ENCODE measurements around the gene SLC39A5. TPM values are rescaled to one million over a fixed set of nuclear protein-coding genes. Genes with fewer than 3 reads are reported as not detected.

The SLC39A5 gene
- total and polyA plus RNA-seq, 2 of the 13 experiments (the other 11 are each of a cell fraction or from before 2014, with no cell fraction given): 59.7 to 101 TPM

GRCh38 chr12:56230432-56231183, 757 bp downstream of the SLC39A5 start (continued):
- no peak for TF ChIP-seq ZNF362 (CRISPR knock-in tag; IDR thresholded peaks at IDR 0.05; ENCODE audit: borderline replicate concordance)
- no peak for TF ChIP-seq MIER2 (CRISPR knock-in tag; IDR thresholded peaks at IDR 0.05)
- TF ChIP-seq PRPF4 (IDR thresholded peaks at IDR 0.05; ENCODE audit: low read depth, low read length, poor library complexity, severe bottlenecking): no peak
- TF ChIP-seq RBM22 (optimal IDR thresholded peaks at IDR 0.05; ENCODE audit: low read length): no peak
- TF ChIP-seq DZIP1 (CRISPR knock-in tag; IDR thresholded peaks at IDR 0.05): no peak
- TF ChIP-seq ZSCAN30 (CRISPR knock-in tag; IDR thresholded peaks at IDR 0.05): no peak
- no peak for TF ChIP-seq MTERF4 (CRISPR knock-in tag; IDR thresholded peaks at IDR 0.05)
- no peak for TF ChIP-seq SALL1 (CRISPR knock-in tag; IDR thresholded peaks at IDR 0.05)
- TF ChIP-seq ZNF597 (CRISPR knock-in tag; IDR thresholded peaks at IDR 0.05): no peak
- TF ChIP-seq PPARG (CRISPR knock-in tag; conservative IDR thresholded peaks at IDR 0.05): peak; percentile 88
- TF ChIP-seq HOXA9 (CRISPR knock-in tag; IDR thresholded peaks at IDR 0.05; ENCODE audit: borderline replicate concordance): no peak
- TF ChIP-seq CENPT (CRISPR knock-in tag; IDR thresholded peaks at IDR 0.05; ENCODE audit: low read depth): no peak

All from HepG2 (cell line).